HG03025 (cell line): ENCODE measurements around the gene GRM8.
A peak's percentile ranks its signal among the peaks of the same experiment; 100 is the strongest.
"Not testable (repeated sequence)": the region's sequence is repeated elsewhere in the genome, so short reads cannot be mapped to it uniquely, and the experiment has no call there.

Experiments used
- ATAC-seq: cut with Tn5 transposase; IDR thresholded peaks from one replicate; pipeline ENCODE4 v1.9.1; 2021; ENCODE audit warnings: mild to moderate bottlenecking, moderate library complexity; ENCODE audit not compliant: unreplicated experiment, low FRiP score

GRM8 gene

DNA sequence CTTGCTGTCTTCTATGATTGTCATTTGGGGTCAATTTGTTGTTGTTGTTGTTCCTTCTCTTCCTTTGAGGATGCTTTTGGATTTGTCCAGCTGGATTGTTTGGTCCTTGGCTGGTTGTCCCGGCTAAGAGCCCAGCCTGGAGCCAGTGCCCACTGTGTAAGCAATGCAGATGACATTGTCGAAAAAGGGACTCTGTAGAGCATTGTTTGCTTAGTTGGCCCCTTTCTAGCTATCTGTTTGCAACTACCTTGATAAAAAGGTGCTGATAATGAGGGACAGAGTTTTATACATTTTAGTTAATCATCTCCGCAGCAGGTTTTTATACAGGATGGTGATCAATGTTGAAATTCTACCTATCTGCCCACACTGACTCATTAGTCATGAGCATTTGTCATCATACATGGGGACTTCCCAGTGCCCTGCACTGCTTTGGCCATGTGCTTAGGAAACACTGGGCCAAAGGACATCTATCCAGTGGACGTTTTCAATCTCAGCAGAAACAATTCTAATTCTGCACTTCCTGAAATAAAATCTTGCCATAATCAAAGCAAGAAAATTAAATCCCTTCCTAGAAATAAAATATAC, 311.9 kb downstream of the GRM8 start:
- ATAC-seq: no peak

DNA sequence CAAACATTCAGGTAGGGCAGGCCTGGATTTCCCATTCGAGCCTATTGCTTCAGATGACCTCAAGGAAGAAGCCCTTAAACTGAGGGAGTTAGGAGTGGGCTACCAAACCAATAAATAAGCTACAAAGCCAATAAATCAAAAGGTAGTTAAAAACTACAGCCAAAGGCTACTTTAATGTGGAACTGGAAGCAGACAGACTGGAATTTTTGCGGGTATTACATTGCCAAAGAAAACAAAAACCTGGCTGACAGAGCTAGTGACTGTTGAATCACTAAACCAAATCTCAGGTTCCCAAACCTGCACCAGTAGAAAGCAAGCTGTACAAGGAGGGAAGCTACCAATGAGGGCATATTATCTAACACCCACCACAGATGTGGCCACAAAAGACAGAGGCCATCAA, 315.6 kb downstream of the GRM8 start:
- ATAC-seq: no peak

DNA sequence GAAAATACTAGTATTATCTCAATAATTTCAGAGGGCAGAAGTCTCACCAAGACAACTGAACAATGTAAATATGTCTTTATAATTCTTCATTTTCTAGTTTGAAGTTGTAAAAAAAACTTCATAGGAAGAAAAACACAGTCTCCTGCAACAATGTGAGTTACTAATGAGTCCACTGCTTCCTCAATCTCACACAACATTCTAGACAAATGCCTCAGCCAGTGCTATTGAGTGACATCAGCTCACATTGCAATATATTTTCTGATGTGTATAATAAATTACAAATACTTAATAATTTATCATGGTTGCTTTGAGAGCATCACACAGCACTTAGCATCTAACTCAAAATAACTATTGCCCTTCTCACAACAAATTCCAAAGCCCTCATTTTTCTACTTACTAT, 321.2 kb downstream of the GRM8 start:
- no peak for ATAC-seq

DNA sequence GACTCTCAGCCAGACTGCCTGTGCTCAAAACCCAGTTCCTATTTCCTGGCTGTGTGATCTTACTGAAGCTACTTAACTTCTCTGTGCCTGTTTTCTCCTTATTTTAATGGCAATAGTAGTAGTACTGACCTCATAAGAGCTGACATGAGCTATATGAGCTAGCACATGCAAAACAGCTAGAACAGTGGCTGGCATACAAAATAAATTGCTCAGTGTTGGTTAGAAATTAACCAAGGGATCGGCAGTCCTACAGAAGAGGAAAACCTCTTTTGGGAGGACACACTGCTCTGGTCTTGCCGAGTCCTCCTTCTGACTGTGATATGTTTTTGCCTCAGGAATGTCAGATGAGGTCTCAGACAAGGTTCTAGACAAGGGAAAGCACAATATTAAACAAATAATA, 322.6 kb downstream of the GRM8 start:
- no peak for ATAC-seq

DNA sequence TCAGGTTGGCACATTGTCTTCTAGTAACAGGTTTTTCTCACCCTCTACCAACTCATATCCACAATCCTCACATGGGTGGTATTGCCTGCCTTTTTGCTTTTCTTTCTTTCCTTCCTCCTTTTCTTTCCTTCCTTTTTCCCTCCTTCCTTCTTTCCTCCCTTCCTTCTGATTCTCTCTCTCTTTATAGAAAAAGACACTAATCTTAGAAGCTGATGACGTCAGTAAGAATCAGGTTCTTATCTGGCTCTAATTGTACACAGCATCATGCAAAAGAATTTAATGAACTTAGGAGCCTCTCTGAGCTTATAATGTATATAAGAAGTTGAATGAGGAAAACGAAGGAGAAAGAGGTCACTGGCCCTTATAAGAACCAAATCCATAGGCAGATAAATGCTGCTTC, 328.3 kb downstream of the GRM8 start:
- ATAC-seq: no peak

DNA sequence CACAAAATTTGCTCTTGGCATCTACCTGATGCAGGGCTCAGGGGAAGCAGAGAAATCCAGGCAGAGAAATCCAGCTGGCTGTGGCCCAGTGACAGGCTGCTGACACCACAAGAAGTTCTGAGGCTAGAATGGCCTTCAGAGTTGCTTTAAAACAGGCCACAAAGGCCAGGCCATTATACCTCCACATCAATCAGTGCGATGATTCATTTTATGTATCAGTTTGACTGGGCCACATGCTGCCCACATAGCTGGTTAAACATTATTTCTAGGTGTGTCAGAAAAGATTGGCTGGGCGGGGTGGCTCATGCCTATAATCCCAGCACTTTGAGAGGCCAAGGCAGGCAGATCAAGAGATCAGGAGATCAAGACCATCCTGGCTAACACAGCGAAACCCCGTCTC, 341.1 kb downstream of the GRM8 start:
- not testable (repeated sequence) for ATAC-seq

DNA sequence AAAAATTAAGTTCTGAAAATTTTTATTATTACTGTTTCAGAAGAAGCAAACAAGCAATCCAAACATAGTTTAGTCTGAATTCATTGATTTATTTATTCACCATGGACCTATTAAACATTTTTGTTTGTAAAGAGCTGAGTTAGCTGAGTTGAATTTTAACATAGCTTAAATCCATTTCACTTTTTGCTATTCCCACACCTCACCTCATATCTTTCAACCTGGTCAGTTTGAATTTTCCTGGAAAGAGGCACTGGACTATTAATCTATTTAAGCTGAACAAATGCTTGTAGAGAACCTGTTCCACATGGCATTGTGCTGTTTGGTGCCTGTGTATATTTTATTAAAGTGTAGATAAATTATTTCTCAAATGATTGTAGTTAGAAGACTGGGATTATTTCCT, 344.2 kb downstream of the GRM8 start:
- not testable (repeated sequence) for ATAC-seq

DNA sequence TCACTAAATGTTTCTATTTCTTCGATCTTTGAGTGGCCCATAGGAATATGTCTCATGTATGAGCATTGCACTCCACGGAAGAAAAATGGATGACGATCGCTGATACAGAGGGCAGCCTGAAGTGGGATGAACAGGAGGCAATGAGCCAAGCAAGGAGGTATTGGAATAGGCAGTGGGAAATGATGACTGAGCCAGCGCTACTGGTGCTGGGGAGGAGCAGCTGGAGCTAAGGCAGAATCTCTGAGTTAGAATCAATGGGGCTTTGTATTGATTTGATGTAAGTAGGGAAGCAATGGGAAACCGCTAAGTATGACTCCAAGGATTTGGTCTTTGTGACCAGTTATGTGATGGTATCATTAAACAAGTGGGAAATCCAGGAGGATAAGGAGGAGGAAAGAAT, 345.1 kb downstream of the GRM8 start:
- ATAC-seq: not testable (repeated sequence)

DNA sequence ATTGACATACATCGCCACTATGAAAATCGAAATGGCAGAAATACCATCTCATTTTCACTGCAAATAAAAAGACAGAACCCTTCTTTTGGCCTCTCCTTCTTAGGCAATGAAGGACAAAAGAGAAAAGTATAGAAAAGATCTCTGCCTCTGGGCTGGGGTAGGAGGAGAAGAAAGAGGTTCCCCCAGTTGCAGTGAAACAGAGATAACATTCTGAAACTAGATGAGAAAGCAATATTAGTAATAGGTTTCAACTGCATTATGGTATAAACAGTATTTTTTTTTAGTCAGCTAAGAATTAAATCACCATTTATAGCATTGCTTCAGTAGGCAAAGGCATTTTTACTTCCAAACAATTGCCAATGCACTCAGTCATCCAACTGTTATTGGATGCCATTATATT, 347.5 kb downstream of the GRM8 start:
- peak; percentile 76 for ATAC-seq

DNA sequence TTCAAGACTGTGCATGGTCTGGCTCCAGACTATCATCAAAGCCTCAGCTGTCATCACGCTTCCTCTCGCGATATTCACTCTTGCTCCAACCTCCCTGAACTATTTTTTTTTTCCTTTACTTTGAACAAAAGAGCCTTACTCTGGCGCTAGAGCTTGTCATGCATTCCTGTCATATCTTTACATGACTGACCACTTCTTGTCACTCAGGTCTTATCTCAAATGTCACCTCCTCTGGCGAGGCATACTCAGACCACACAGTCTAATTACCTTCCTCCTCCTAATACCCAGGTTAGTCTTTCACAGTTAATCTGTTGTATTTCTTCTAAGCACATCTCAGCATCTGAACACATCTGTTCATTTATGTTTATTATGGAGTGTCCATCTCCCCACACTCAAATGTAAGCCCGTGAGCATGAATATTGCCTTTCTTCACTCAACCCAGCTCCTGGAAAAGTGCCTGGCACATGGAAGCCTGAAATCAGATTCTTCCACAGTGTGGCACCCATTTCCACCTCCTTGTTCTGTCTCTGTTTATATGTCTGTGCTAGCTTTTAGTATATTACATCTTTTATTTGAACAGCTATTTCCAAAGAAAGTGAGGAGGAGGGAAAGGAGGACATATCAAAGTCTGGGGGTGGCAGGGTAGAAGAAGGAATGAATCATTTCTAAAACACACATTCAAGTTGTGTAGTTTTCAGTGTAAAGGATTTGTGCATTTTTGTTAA, 351.5 kb downstream of the GRM8 start:
- ATAC-seq: not testable (repeated sequence)

DNA sequence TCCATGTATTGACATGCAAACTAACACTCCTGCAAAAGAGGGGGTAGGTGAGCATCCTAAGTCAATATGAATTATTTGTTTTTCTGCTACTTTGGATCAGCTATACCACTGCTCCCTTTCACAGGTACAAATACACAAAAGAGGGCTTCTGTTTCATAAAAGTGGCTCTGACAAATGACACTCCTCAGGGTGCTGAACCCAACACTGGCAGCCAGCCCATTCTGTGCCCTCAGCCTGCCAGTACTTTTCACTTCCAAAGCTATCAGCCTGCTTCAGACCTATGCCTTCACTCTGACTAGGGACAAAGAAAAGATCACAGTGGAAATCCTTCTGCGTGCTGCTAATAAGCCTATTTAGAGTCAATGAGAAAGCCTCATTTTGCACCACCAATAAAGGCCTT, 364.8 kb downstream of the GRM8 start:
- ATAC-seq: not testable (repeated sequence)

DNA sequence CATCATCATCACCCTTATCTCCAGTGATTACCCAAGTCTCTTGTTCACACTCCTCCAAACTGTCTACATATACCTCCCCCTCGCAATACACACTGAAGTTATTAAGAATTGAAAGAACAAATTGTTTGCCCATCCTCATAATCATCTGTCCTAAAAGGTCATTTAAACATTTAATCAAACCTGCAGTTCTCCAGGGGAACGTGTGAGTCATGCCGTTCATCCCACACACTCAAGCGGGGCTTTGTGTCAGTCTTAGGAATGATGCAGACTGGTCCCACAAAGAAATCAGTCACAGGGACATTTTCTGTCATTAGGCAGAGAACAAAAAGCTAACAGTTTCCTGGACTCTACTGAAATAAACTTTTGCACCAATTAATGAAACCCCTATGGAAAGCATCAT, 365.2 kb downstream of the GRM8 start:
- ATAC-seq: not testable (repeated sequence)

DNA sequence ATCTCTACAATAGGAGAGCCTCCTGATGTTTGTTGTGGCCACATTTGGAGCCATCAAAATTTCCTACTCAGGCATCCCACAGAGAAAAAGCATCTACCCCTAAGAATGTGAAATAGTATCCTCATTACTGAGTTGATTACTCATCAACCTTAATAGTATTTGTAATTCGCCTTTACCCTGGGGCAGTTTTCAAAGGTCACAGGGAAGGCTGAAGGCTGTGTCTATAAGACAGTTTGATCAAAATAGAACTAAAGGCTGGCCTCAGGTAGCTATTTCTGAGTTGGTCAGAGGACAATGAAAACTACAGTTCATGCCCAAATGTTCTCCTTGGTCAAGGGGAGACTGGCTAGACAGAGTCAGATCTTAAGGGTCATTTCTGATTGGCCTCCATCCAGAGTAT, 370.0 kb downstream of the GRM8 start:
- ATAC-seq: not testable (repeated sequence)

DNA sequence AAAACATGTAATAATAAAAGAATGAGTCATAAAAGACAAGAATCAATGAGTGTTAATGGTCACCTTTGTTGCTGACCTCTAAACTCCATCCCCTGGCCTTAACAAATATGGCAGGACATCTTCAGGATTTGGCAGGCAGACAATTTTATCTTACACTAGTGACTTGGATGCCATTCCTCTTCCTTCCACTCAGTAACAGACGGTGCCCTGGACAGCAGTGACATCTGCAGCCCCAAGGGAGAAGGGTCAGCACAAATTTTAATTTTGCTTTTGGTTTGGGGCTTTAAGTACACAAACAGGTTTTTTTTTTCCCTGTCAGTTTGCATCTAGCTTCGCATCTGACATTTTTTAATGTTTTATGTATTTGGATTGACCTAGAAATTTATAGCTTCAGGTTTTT, 370.8 kb downstream of the GRM8 start:
- ATAC-seq: not testable (repeated sequence)

DNA sequence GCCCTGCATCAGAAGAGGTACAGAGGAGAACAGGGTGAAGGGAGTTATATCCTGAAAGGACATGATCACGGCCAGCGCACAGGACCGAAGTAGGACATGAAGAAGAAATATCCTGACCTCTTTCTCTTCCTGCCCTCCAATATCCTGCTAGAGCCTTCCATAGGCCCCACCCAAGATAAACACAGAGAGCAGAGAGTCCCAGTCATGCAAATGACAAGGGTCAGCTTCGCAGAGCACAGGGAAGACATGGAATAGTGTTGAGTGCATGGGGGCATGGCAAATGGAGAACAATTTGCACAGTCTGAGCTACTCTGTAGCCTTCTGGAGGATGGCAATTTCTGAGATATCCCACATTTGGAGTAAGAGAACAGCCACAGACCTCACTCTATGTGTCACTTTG, 371.4 kb downstream of the GRM8 start:
- ATAC-seq: no peak

DNA sequence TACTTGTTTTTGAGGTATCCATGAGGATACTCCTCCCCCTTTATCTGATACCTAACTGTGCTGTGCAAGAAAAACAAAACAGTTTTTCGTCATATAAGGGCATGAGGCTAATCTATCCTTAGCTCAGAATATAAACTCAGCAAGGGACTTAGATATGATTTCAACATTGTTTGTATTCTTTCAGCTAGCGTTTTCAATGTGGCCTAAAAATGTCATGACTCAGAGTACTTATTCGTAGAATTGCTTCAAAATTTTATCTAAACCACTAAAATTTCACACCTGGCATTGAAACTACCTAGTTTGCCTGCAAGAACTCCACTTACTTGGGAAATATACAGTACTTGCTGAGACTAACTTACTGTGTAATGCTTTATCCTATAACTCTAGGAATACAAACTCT, 376.2 kb downstream of the GRM8 start:
- not testable (repeated sequence) for ATAC-seq

DNA sequence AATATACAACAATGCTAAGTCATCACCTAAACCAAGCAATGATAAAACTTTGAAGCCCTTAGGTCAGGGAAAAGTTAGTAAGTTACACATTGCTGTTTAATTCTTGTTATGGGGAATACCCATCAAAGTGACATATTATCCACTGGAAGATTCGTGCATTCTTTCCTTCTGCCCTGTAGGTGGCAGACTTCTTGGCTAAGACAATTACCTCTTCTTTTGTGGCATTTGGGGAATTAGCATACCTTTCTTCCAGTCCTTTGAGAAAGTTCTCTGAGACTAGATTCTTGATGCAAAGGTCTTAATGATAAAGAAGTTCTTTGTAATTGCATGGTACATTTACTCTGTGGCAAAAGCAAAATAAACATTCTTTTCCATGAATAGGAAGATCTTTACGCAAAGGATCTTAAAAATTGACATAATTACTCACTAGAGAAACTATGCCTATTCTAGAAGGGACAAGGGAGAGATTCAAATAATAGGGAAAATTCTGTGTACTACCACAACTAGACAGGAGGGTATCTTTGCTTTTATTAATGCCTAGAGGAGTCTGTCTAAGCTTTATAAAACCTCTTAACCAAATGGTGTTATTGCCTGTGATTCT, 395.9 kb downstream of the GRM8 start:
- ATAC-seq: peak; percentile 57

DNA sequence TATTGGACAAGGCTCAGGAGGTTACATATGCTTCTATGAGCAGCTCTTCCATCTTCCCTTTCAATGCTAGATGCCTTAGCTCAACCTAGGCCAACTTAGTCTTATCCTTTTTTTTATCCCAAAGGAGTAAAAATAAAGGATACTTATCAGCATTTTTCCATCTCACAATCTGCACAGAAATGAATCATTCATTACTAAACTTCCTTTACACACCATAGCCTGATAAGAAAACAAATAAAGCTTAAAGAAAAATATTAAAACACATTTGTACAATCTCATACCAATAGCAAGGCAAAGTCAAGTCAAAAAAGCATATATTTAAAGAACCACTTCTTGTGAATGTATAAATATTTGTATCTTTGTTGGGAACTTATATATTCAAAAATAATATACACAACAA, 407.4 kb downstream of the GRM8 start:
- no peak for ATAC-seq

DNA sequence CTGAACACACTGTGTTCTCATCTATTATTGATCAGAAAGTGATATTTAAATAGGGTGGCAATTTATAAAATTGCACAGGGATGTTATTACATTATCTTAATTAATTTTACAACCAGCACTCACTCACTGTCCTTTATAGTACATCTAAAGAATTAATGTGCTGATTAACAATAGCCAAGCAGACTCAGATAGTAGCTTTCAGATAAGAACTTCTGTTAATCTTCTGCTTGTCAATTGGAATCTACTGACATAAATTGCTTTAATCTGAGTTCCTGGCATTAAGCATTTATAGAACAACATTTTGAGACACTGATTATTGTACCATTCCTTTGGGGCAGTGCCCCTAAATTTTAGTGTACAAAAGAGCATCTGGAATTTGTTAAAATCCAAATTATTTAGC, 408.9 kb downstream of the GRM8 start:
- no peak for ATAC-seq

DNA sequence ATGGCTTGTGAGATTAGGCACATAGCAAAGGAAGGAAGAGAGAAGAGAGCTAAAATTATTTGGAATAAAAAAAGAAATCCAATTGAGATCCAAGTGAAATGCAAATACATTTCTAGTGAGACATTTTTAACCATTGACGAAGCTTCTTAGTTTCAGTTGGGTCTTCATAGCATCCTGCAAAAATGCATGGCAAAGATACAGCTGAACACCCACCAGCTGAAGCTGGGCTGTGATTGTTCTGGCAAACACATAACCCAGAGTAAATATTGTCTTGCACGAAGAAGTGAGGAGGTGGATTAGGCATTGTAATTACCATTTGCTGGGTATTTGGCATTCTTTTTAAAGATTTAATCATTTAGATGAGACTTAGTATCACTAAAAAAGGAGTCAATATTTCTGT, 409.4 kb downstream of the GRM8 start:
- no peak for ATAC-seq

DNA sequence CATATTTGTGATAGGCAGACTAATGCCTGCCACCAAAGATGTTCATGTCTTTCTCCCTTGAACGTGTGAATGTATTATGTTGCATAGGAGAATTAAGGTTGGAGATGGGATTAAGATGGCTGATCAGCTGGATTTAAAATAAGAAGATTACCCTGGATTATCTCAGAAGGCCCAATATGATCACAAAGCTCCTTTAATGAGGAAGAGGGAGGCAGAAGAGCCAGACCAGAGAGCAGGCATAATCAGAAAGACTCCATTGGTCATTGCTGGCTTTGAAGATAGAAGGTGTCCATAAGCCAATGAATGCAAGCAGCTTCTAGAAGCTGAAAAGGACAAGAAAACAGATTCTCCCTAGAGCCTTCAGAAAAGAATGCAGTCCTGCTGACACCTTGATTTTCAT, 410.3 kb downstream of the GRM8 start:
- ATAC-seq: no peak

DNA sequence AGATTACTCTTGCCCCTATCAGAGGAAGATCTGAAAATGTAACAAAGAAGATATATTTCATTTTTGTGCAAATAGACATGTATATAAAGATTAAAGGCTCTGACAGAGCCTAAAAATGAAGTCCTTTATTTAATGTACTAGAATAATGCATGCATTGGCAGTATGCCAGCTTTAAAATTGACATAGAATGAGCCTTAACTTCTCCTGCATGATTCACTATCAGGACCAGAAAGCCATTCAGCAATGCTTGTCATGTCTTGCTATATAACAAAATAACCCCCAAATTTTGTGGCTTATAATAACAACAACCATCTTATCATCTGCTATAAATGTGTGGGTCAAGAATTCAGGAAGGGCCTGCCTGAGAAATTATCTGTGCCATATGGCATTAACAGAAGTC, 411.9 kb downstream of the GRM8 start:
- ATAC-seq: no peak
